Measurements from ENCODE around the gene ZNF467.

The ZNF467 gene

GRCh38 chr7:149736478-149737360 lies 36.7 kb downstream of the ZNF467 start:
- DNase-seq = no peak

GRCh38 chr7:149735779-149736477 lies 37.5 kb downstream of the ZNF467 start:
- DNase-seq = no peak

- DNase-seq = no peak
Observed at GRCh38 chr7:149735181-149735602, 38.2 kb downstream of the ZNF467 start.

GRCh38 chr7:149734791-149735075 lies 38.7 kb downstream of the ZNF467 start:
- no peak for DNase-seq

DNA sequence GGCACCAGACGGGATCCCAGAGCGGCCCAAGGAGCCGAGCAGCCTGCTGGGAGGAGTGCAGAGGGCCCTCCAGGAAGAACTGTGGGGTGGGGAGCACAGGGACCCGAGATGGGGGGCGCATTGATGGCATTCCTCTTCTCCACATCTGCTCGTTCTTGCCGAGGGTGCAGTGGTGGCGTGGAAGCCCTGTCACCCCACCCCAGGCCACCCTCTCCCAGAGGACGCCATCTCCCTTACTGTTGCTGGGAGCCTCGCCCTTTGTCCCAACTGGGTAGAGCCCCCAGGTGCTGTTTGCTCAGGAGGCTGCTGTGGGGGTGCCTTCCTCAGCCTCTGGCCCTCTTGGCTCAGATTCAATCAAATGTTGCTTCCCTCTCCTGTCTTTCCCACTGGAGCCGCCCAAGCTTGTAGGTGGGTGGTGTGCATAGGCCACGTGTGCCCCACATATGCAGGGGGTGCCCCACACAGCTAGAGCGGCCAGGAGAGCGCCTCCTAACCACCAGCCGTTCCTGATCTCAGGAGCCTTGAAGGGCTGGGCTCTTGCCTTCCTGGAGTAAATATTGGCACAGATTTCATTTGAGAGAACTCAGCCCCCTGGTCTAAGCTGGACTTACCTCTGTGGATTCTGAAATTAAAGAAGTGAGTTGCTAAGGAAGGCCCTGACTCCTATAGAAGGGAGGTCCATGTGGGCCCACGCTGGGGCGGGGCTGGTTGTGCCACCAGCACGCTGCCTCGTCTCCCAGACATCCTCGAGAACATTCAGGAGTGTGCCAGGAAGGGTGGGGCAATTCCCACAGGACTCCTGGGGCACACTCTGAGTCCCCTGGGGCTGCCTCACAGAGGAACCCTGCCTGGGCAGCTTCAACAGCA lies 39.2 kb downstream of the ZNF467 start:
- no peak for DNase-seq

- DNase-seq = no peak
Observed at GRCh38 chr7:149733131-149733923, 40.1 kb downstream of the ZNF467 start.

GRCh38 chr7:149732611-149733010 lies 40.8 kb downstream of the ZNF467 start:
- DNase-seq = no peak

DNA sequence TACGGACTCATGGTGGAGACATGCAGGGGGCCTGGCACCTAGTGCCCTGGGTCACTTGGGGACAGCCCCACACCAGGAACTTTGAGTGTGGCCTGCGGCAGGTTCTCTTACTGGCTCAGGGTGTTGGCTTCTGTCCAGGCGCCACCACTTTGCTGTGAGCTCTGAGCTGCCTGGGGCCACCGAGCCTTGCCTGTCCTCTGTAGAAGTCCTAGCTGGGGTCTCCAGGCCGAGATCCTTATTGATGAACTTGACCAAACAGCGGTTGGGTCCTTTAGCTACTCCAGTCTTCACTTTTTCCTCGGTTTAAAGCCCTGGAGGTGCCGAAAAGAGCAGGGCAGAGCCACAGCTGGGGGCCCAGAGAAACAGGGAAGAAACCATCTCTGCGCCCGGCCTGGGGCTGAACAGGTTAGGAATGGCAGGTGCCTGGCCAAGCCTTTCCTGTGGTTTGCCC lies 41.3 kb downstream of the ZNF467 start:
- no peak for DNase-seq

- no peak for DNase-seq
Observed at GRCh38 chr7:149731207-149731955, 42.0 kb downstream of the ZNF467 start.

- no peak for DNase-seq
Observed at GRCh38 chr7:149729983-149730801, 43.2 kb downstream of the ZNF467 start.

DNA sequence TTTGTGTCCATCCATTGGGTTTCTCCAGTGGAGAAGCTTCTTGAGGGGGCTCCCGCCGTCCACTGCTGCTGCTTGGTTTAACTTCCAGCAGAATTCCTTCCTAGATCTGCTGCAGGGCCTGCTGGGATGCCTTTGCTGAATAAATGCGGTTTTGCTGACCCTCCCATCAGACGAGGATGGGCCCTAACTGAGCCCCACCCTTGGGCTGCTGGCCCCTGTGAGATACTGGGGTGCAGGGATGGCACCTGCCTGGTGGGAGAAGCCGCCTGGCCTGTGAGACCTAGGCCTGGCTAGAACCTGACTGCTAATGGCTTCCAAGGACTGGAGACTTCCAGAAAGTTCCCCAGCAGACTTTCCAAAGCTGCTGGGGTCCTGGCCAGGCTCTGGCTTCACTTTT lies 43.8 kb downstream of the ZNF467 start:
- no peak for DNase-seq

- no peak for DNase-seq
Observed at GRCh38 chr7:149728491-149729375, 44.7 kb downstream of the ZNF467 start.

- DNase-seq = no peak
Observed at GRCh38 chr7:149727899-149728476, 45.4 kb downstream of the ZNF467 start.

GRCh38 chr7:149727053-149727898 lies 46.1 kb downstream of the ZNF467 start:
- DNase-seq = no peak

DNA sequence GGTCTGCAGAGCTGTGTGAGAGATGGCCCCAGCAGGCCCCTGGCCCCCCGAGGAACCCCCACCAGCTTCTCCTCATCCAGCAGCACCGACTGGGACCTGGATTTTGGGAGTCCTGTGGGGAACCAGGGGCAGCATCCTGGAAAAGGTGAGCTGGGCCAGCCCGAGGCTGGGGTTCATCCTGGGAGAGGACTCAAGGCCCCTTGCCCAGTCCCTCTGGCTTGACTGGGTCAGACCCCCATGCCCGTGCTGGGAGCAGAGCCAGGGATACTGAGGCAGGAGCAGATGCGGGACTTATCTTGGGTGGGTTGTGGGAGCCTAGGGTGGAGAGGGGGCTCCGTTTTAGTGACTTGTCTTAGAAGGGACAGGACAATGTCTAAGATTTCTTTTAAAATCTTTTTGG lies 47.5 kb downstream of the ZNF467 start:
- DNase-seq = no peak

DNA sequence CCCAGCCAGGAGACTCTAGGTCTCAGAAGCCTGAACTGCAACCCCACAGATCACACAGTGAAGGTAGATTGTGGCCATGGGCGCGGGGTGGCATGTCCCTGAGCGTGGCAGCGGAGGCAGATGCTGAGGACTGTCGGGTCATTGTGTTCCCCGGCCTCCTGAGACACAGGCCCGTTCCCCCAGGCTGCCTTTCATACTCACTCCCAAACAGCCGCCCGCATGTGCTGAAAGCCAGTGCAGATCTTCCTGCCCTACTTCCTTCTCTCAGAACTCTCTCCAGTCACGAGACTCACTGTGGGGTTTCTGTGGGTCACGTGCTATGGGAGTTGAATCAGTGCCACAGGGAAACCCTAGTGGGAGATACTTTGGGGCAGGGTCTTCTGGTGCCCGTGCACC lies 48.0 kb downstream of the ZNF467 start:
- no peak for DNase-seq

GRCh38 chr7:149724661-149725425 lies 48.5 kb downstream of the ZNF467 start:
- DNase-seq = no peak
